HS-5 (cell line): ENCODE measurements around the gene MOK.

ENCODE experiments used
- DNase-seq: peaks from one replicate; pipeline ENCODE4 v3.0.0-alpha.2; 2012; ENCODE audit warnings: low read depth

MOK gene

DNA sequence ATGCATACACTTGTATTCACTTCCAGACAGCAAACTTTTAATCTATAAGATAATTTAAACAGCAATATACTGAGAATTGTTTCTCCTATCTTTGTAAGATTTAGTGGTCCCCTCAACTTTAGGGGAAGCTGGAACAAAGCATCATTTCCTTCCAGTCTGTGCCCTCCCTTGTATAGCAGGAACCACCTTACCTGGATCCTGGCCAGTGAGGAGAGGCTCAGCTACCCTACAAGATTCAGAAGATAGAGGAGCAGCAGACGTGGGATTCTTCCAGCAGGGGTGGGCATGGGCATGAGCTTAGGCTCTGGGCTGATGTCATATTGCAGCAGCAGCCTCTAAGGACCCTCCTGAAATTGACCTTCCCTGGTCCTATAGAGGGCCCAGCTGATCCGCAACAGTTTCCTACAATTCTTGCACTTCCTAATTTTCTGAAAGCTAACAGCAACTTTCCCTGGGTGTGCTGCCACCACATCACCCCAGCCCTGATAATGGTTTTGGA lies 21.3 kb downstream of the MOK start:
- DNase-seq, result no peak

DNA sequence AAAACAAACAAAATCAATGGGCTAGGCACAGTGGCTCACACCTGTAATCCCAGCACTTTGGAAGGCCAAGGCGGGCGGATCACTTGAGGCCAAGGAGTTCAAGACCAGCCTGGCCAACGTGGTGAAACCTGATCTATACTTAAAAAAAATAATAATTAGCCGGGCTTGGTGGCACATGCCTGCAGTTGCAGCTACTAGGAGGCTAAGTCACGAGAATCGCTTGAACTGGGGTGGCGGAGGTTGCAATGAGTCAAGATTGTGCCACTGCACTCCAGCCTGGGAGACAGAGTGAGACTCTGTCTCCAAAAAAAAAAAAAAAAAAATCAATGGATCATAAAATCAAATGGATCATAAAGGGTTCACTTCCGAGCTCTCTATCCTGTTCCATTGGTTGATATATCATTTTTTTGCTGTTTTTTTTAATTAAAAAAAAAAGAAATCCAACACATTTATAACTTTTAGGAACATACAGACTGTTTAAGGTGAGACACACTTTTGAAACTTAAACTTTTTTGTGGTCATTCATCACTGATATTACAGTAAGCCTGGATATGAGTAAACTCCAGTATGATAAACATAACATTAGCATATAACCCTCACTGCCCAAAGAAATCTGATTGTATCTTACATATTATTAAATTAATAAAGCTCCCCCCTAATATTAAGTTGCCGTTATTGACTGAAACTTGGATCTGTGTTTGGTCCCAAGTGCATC lies 22.1 kb downstream of the MOK start:
- no peak for DNase-seq

DNA sequence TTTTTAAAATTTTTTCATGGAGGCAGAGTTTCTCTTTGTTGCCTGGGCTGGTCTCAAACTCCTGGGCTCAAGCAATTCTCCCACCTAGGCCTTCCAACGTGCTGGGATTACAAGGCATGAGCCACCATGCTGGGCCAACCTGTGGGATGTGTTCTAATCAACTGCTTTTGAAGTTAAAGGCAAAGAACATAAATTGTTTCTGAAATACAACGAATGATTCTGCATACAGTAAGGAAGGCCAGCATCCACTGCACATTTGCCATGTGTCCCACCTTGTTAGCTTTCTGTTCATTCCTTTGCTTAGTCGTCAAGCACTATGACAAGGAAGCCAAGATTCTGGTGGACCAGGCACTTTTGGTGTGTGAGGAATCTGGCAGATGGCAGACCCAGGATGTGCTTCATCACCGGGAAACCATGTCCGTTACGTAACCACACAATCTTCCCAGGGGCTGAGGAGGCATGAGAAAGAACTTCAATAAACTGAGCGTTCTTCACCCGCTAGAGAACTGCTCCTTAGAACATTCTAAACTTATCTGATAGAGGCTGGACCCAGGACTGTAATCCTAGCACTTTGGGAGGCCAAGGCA lies 24.5 kb downstream of the MOK start:
- DNase-seq, result peak; percentile 97

DNA sequence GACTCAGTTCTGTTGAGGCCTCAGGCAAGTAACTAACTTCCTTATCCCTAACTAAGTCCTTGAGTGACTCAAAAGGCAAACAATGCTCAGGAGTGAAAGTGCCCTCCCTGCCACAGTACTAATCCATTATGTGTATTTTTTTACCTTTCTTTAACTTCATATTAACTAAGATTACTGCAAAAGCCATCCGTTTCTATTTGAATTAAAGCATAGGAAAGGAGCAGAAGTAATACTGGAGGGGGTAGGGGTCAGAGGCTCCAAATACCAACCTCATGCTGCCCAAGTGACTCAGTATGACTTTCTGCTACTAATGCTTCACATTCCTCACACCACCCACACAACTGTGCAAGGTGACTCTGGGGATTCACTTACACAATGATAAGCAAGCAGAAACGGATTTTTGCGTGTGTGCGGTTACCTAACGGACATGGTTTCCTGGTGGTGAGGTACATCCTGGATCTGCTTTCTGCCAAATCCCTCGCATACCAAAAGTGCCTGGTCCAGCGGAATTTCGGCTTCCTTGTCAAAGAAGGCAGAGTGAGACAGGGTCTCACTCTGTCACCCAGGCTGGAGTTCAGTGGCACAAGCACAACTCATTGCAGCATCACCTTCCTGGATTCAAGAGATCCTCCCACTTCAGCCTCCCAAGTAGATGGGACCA lies 25.1 kb downstream of the MOK start:
- peak; percentile 99 for DNase-seq

DNA sequence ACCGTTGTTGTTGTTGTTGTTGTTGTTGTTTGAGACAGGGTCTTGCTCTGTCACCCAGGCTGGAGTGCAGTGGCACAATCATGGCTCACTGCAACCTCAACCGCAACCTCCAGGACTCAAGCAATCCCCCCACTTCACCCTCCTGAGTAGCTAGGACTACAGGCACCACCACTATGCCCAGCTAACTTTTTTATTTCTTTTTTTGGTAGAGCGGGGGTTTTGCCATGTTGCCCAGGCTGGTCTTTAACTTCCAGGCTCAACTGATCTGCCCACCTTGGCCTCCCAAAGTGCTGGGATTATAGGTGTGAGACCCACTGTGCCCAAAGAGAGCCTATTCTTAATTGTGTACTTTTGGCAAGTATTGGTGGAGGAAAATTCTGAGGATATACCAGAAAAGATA lies 25.7 kb downstream of the MOK start:
- DNase-seq, result no peak

DNA sequence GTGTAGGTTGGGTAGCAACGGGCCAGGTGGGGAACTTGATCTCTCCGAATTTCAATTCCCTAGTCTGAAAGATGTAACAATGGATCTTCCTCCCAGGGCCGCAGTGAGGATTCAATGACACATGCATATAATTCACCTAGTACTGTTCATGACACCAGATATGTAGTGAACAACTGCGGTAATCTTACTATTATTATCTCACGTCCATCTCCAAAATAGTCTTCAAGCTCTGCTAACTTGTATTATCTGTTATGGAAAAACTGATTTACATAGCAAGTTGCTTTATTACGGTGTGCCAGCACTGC lies 26.4 kb downstream of the MOK start:
- DNase-seq, result no peak

DNA sequence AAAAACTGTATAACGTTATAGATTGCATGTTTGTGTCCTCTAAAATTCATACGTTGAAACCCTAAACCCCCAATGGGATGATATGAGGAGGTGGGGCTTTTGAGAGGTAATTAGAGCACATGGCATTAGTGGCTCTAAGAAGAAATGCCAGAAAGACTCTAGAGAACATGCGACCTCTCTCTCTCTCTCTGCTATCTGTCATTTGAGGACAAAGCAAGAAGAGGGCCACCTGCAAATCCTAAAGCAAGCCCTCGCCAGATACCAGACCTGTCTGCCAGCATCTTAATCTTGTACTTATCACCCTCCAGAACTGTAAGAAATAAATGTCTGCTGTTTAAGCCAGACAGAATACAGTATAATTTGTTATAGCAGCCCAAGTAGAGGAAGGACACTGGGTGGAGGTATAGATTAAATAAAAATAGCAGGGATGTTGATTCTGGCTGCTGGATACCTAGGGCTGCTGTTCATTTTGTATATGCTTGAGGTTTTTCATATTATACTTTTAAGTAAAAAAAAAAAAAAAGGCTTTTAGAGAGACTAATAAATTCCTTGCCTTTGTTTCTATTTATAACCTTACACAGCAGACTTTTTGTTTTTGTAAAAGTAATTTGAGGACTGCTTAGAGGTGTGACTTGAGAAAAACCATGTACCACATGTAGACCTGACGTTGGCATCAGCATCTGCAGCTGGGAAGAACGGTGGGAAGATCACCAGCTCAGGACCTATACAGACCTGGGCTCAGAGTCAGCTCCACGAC lies 26.9 kb downstream of the MOK start:
- no peak for DNase-seq

DNA sequence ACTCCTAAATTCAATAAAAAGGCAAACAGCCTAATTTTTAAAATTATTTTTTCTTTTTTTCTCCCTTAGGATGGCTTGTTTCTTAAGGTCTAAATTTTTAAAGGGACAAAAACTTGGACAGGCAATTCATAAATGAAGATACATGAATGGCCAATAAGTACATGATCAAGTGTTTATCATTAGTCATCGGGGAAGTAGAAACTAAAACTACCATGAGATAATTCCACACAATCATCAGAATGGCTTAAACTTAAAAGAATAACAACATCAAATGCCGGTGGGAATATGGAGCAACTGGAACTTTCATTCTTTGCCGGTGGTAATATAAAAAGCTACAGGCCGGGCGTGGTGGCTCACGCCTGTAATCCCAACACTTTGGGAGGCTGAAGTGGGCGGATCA lies 29.1 kb downstream of the MOK start:
- DNase-seq, result no peak

DNA sequence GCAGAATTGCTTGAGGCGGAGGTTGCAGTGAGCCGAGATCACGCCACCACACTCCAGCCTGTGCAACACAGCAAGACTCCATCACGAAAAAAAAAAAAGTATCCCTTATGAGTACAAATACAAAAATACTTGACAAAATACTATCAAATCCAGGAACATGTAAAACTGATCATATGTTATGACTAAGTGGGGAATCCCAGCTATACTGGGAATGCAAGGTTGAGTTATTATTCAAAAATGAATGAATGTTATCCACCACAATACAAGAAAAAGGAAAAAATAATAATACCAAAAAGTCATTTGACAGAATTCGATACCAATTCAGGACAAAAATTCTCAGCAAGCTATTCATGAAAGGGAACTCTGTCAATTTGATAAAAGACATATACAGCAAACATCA lies 32.6 kb downstream of the MOK start:
- DNase-seq, result peak; percentile 54

DNA sequence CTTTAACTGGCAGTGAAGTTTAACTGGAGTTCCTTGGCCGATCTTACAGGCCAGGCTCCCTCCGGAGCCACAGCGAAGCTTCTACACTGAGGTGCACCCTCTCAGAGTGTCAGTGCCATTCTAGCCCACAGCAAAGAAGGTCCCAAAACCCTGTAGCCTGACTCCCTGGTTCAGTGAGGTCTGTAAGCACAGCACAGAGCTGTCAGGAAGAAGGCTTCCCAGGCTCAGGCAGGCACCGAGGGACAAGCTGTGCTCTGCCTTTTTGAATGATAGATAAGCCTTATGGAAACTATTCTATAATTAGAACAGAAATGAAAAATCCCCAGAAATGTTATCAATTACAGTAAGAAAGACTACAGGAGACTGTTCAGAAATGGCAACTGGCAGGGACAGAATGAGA lies 40.2 kb downstream of the MOK start:
- DNase-seq, result no peak

DNA sequence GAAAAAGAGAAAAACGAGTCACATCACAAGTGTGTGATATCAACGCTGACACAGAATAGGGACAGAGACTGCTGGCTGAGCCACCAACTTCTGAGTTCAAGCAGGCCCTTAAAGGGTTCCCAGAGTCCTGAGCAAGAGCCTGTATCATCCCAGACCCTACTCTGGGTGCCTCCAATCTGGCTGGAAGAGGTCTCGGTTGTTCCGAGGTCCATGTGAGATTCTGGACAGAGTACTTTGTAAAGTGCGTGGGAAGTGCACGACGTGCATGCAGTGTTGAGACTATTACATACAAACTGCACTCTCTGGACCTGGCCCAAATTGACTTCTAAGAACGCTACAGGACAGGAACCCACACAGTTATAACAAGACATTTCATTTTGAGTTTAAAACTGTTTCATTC lies 40.6 kb downstream of the MOK start:
- DNase-seq, result no peak

DNA sequence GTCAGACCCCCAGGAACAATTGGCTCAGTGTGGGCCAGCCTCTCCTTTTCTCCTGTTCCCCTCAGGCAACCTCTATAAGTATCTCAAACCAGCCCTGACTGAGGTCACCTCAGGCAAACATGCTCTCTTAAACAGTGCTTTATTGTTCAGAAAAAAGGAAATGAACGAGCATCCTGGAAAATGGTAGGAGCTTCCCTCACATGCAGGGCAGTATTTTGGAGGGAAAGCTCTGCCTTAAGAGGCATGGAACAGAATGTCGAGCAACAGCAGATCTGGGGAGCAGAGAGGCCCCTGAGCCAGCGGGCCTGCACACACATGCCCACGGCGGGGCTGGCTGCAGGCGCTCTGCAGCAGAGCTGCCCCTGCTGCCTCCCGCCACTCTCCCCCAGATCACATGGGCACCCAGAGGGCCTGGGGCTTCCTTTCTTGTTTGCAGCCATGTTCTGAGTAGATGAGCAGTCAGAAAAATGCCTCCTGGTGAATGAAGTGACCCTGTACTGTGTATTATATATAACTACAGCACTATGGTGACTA lies 42.0 kb downstream of the MOK start:
- no peak for DNase-seq

DNA sequence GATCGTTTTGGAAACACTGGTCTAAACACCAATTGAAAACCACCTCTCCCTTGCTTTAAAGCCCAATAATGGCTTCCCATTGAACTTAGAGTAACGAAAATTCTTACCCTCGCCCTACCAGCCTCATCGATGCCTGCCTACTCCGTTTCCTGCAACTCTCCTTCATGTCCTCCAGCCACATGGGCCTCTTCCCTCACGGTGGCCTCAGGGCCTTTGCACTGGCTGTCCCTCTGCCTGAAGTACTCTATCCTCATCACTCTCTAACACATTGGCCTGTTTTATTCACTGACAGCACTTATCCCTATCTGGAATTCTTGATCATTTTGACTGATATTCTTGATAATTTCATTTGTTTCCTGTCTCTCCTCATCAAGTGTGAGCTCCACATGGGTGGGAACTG lies 46.8 kb downstream of the MOK start:
- DNase-seq, result no peak

DNA sequence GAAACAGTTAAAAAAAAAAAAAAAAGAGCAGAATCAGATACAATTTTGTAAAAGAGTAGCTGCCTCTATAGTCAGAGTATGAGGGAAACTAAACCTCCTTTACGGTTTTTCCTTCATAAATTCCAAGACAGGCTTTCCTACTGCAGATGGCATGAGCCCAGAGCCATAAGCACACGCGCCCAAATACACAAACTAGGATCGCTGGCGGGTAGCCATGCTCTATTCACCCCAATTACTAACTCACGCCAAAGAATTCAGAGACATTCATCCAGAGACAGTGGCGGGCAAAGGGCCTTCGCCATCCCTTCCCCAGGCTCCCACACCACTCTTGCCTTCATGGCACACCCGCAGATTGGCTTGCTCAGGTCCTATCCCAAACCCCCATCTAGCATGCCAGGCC lies 48.2 kb downstream of the MOK start:
- DNase-seq, result no peak

DNA sequence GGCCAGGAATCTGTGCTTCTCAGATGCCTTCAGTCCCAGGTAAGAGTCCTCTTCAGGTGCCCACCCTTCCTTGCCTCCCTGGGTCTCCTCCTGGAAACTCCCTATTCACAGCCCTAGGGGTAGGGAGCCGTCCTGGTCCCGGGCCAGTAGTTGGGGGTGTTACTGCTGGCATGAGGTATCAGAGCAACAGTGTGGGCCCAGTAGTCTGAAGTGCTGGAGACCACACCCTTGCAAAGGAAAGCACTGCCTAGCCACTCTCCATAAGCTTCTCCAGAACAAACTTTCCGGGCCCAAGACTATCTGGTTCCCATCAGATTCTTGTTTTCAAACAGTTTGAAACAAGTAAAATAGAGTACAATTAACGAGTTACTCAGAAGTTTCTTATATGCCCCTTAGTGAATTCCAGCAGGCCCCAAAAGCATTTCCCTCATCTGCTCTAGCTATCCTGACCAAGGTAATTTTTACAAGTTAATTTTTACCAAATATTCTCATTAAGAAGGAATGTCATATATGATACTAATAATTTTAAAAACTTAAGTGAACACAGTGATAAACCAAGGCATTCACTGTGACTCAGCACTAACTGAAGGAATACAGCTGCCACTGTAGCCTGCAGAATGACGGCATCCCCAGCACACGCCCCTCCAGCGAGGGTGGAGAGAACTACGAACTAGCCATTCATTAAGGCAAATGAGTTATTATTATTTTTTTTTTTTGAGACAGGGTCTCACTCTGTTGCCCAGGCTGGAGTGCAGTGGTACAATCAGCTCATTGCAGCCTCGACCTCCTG lies 49.4 kb downstream of the MOK start:
- DNase-seq, result no peak

DNA sequence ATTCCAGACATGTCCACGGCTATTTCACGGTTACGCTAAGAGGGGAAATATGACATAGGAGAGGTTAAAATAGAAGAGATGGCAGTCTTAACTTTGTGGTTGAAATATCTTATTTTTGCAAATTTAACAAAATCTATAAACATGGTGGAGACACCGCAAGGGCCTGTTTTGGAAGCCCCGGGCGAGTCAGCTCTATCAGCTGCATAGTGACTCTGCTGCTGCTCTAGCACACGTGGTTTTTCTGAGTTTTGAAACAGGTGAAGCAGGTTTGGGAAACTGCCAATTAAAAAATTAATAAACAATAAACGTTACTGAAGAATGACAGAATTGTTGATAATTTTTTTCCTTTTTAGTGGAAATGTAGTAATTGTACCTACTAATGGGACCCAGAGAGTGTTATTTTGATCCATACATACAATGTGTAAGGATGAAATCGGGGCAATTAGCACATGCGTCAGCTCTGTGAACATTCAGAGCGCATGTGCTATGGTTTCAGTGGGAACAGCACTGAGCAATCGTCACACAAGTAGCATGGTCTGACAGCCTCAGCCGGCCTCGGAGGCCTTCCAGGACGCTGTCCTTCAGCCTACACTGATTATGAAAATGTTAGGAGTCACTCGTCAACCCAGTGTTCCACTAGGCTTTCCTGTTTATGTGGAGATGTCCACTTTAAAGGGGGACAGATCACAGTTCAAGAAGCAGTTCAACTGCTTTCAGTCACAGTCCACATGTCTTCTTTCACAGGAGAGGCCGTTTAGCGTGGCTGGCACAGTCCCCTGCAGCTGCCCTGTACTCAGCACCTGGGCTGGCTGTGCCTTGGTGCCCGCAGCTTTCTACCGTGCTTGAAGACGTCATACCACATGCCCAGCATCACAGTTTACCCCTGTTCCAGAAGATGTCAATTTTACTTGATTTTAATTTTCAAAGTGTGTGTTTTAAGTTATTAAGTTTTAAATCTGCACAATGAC lies 51.8 kb downstream of the MOK start:
- no peak for DNase-seq

DNA sequence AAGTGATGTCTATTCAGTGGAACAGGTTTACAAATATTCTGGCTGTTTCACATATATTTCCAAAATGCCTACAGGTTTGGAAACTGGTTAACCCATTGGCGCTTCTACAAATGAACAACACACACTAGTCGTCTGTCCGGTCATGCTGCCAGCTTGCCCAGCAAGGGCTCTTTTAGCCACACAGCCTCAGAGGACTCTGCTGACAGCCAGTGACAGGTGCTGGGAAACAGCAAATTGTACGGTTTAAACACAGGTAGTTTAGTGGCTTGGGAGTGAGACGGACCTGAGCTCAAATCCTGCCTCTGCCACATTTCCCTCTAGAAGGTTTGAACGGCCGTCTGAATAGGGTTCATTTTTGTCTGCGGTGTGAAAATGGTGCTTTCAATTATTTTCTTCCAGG lies 53.8 kb downstream of the MOK start:
- DNase-seq, result no peak

DNA sequence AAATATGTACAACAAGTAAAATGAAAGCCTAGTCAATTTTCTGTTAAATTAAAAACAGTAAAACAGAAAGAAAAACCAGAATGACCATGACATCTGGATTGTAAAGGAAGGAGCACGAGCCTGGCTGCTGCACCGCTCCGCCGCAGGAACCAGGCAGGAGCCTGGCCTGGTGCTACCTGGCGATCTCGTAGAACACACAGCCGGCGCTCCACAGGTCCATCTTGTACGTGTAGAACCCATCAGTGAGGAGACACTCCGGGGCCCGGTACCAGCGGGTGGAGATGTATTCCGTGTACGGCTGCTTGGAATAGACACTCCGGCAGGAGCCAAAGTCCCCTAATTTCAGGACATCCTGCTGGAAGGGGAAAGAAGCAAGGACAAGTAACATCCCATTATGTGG lies 54.3 kb downstream of the MOK start:
- DNase-seq, result no peak

DNA sequence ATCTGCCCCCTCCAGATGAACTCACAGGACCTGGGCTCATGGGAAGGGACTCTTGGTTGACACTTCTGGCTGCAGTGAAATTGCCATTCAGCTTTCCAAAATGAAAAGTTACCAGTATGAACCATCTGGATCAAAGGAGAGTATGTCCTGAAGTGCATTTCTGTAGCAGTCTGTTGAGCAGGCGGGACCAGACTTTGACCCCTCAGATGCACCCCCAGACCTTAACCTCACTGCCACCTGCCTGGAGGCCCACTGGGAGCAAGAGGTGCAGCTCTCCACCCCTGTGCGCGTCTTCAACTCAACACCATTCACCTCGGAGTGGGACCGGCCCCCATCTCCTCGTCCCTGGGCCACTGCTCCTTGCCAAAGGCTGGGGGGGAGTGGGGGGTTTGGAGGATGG lies 55.0 kb downstream of the MOK start:
- no peak for DNase-seq

DNA sequence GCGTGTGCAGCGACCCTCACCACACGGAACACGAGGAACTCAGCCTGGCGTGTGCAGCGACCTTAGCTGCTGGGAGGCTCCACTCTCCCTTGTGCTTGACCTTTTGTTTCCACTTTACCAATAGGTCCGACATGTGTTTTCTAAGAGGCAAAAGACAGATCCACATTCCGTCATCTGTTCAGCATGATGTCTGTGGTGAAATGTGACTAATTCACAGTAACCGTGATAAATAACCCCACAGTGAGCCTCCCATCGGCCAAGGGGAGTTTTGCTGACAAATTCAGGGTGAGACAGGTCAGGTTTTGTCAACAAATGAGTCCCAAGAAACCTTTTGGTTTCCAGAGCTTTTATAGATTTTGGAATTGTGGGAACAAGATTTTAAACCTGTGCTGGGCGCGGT lies 55.9 kb downstream of the MOK start:
- DNase-seq, result no peak

DNA sequence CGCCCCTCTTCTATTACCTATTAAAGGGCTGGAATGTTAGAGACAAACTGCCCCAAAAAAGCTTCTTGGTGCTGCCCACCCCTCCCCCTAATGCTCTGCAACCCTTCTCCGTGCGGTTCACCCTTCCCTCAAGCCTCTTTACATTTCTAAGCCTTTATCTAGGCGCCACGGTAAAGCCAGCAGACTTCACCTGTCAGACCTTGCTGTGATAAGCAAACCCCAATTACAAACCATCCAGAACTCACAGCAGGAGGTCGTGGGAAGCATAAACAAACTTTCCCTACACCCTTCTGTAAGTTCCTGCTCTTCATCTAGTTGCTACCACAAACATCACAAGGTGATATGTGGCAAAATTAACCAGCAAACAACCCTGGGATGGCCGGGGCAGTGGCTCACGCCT lies 56.8 kb downstream of the MOK start:
- no peak for DNase-seq
